DOHH2 (cell line): Measurements from ENCODE around the gene PRPS2.

Experiments
- EZH2phosphoT487 ChIP-seq: fragments of 200-600 bp; sonication (generic); IDR thresholded peaks from 2 replicates; pipeline ENCODE4 v1.6.1; 2017; ENCODE audit warnings: borderline replicate concordance, mild to moderate bottlenecking, antibody characterized with exemption, low read length, moderate library complexity, mixed read lengths
- TF ChIP-seq, protein P1 (sequence below): fragments of 200-600 bp; sonication (generic); IDR thresholded peaks from one replicate; pipeline ENCODE4 v1.5.1; 2014; ENCODE audit warnings: antibody characterized with exemption, mild to moderate bottlenecking, low read depth, low read length; ENCODE audit not compliant: poor library complexity, severe bottlenecking

DNA sequence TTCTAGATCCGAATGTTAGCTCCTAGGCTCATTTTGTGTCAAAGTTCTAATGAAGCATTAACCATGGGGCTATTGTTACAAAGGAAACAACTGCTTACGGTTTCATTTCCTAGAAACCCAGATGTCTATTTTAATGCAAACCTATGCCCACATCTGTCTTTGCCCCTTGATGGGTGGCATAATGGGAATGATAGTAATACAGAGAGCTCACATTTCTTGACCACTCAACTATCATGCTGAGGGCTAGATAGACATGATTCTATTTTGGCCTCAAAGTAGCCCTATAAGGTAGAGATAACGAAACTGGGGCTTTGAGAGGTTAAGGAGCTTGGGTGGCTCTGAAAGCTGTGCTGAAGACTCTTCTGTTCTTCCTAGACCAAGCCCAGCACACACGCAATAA lies 77.5 kb downstream of the PRPS2 start:
- TF ChIP-seq, protein P1, sequence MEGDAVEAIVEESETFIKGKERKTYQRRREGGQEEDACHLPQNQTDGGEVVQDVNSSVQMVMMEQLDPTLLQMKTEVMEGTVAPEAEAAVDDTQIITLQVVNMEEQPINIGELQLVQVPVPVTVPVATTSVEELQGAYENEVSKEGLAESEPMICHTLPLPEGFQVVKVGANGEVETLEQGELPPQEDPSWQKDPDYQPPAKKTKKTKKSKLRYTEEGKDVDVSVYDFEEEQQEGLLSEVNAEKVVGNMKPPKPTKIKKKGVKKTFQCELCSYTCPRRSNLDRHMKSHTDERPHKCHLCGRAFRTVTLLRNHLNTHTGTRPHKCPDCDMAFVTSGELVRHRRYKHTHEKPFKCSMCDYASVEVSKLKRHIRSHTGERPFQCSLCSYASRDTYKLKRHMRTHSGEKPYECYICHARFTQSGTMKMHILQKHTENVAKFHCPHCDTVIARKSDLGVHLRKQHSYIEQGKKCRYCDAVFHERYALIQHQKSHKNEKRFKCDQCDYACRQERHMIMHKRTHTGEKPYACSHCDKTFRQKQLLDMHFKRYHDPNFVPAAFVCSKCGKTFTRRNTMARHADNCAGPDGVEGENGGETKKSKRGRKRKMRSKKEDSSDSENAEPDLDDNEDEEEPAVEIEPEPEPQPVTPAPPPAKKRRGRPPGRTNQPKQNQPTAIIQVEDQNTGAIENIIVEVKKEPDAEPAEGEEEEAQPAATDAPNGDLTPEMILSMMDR, result no peak
- no peak for TF ChIP-seq EZH2phosphoT487
